Suprapubic skin (tissue), 3 donors: ENCODE measurements around the gene CHIA.

Source experiments
- CTCF ChIP-seq, 2 donors: fragments of 200-600 bp in 1 of 2; fragments of 450-650 bp in 1 of 2; sonication (generic) in 1 of 2; IDR thresholded peaks; one replicate each; pipeline ENCODE4 v1.5.1; 2016 to 2019; ENCODE audit warnings: antibody characterized with exemption in 2 of 2, mild to moderate bottlenecking in 1 of 2, moderate library complexity in 1 of 2
- POLR2AphosphoS5 ChIP-seq, 3 donors: sonication (generic); formaldehyde crosslinking; IDR thresholded peaks; one replicate each; pipeline ENCODE4 v1.6.1; 2017; ENCODE audit warnings: antibody characterized with exemption in 3 of 3

GRCh38 chr1:111247125-111247838 is 43.4 kb upstream of the CHIA start:
- TF ChIP-seq POLR2AphosphoS5 (IDR thresholded peaks at IDR 0.05), result no peak
- TF ChIP-seq CTCF (IDR thresholded peaks at IDR 0.05), result no peak
